ENCODE data around the gene NFE2L2.
A peak's percentile ranks its signal among the peaks of the same experiment; 100 is the strongest.

NFE2L2 gene

DNA sequence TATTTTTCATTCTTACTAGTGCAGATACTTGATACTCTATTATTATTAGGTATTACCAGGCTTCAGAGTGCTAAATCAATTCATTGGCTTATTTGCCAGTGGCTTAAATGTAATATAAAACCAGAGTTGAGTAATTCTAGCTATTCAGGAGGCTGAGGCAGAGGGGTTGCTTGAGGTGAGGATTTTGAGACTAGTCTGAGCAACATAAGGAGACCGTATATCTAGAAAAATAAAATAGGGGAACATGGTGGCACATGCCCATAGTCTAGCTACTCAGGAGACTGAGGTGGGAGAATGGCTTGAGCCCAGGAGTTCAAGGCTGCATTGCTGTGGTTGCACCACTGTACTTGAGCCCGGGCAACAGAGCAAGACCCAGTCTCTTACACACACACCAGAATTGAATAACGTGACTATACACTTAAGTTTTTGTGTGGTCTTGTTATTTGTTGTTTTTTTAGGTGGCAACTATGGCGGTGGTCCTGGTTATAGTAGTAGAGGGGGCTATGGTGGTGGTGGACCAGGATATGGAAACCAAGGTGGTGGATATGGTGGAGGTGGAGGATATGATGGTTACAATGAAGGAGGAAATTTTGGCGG, 47.2 kb downstream of the NFE2L2 start:
- H3K27me3 ChIP-seq (ENCODE audit: control insufficient read depth, insufficient read depth, low read length): no peaks in the 10 kb centered on the region
- H3K4me2 ChIP-seq (ENCODE audit: low read length): no peak overlapping the region
- no peaks in the 10 kb centered on the region for H3K9me3 ChIP-seq (ENCODE audit: control insufficient read depth, low read length)
- no peaks in the 10 kb centered on the region for H3K36me3 ChIP-seq (ENCODE audit: control insufficient read depth, insufficient read depth, low read length)
- H3K4me1 ChIP-seq: peaks cover 17% of the 10 kb centered on the region
- H3K27ac ChIP-seq: no peak overlapping the region
- peaks cover 54% of the 10 kb centered on the region for H3K79me2 ChIP-seq
- TF ChIP-seq, protein P1, sequence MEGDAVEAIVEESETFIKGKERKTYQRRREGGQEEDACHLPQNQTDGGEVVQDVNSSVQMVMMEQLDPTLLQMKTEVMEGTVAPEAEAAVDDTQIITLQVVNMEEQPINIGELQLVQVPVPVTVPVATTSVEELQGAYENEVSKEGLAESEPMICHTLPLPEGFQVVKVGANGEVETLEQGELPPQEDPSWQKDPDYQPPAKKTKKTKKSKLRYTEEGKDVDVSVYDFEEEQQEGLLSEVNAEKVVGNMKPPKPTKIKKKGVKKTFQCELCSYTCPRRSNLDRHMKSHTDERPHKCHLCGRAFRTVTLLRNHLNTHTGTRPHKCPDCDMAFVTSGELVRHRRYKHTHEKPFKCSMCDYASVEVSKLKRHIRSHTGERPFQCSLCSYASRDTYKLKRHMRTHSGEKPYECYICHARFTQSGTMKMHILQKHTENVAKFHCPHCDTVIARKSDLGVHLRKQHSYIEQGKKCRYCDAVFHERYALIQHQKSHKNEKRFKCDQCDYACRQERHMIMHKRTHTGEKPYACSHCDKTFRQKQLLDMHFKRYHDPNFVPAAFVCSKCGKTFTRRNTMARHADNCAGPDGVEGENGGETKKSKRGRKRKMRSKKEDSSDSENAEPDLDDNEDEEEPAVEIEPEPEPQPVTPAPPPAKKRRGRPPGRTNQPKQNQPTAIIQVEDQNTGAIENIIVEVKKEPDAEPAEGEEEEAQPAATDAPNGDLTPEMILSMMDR (IDR thresholded peaks at IDR 0.05): no peak
- no peak overlapping the region for H3K9ac ChIP-seq
- no peak overlapping the region for H3K4me3 ChIP-seq (ENCODE audit: low read depth, low read length)
- H2AFZ ChIP-seq: no peak overlapping the region

DNA sequence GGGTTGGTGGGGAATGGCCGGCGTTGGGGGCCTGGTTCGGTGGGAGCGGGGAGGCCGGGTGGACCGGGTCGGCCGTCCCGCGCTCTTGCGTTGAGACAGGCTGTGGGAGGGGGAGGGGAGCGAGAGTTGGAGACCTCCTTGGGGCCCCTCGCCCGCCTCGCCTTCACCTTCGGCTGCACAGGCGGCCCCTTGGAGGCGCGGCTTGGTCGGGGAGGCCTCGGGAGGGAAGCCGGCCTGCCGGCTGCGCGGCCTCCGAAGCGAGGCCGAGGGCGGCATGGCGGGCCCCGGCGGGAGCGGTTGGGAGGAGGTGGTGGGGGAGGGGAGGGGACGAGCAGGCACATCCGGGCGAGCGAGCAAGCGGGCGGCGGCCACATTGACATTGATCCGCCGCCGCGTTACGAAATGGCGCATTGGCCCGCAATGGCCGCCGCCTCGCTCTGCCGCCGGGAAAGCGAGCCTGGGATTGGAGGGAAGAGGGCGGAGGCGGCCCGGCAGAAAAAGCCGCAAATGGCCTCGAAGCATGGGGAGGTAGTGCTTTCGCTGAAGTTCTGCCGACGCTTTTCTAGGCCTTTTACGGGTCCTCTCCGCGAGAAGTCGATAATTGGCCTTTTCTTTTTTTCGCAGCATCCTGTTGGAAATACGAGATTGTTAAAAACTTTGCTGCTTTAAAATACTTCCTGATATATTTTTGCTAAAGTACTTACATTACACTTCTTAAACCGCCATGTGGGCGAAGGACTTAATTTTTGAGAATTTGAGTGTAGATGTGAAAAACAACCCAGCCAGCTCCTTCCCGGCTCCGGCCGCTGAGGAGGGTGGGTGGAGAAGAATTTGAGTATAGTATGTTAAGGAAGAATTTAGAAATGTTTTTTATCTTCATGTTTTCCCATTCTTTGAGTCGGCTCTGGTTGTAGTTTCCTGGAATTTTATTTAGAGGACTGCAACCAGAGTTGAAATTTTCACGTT, 51.4 kb downstream of the NFE2L2 start:
- H3K4me2 ChIP-seq (ENCODE audit: low read length): peak overlapping the region; percentile 54
- H3K9ac ChIP-seq: peak overlapping the region; percentile 100
- no peaks in the 10 kb centered on the region for H3K27me3 ChIP-seq (ENCODE audit: control insufficient read depth, insufficient read depth, low read length)
- H3K9me3 ChIP-seq (ENCODE audit: control insufficient read depth, low read length): no peaks in the 10 kb centered on the region
- peak overlapping the region; percentile 86 for H3K4me3 ChIP-seq (ENCODE audit: low read depth, low read length)
- peak overlapping the region; percentile 100 for H3K27ac ChIP-seq
- TF ChIP-seq, protein P1 (IDR thresholded peaks at IDR 0.05): peak; percentile 3
- peak overlapping the region; percentile 93 for H2AFZ ChIP-seq
- H3K79me2 ChIP-seq: peaks cover 47% of the 10 kb centered on the region
- no peaks in the 10 kb centered on the region for H3K36me3 ChIP-seq (ENCODE audit: control insufficient read depth, insufficient read depth, low read length)
- H3K4me1 ChIP-seq: peaks cover 22% of the 10 kb centered on the region

DNA sequence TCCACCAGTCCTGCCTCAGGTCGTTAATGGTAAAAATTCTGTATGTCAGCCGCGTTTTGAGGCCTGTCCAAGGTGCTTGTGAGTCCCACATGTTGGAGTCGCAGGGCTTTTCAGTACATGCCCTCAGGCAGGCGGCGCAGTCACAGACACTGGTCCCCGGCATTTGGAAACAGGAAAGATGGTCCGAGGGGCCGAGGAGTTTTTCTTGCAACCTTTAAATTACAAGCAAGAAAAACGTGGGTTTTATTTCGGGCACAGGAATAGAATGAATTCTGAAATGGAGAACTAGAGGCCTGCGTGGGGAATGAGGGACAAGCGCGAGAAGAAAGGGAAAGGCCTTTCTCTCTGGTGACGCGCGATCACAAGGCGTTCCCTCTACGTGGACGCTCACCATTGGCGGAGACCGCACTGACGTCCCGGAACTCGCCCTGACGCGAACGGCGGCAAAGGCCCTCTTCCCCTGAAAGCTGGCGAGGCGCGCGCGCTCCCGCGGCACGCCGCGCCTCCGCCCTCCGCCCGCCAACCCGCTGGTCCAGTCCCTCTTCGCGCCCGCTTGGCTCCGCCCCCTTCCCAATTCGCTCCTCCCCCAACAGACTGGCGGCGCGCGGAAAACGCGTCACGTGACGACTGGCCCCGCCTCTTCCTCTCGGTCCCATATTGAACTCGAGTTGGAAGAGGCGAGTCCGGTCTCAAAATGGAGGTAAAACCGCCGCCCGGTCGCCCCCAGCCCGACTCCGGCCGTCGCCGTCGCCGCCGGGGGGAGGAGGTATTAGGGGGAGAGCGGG, 52.2 kb downstream of the NFE2L2 start, which contains the start of gene HNRNPA3:
HNRNPA3 (plus strand) TSS at position 689 of the 785 bp plus-strand sequence; CDS start at position 695, 6 bp downstream.
- Histone ChIP-seq H3K27me3 (ENCODE audit: control insufficient read depth, insufficient read depth, low read length) (no peaks in the 10 kb centered on the region), H3K9me3 (ENCODE audit: control insufficient read depth, low read length) (no peaks in the 10 kb centered on the region), H3K79me2 (peaks cover 41% of the 10 kb centered on the region), H3K4me2 (ENCODE audit: low read length) (peak within 1 kb of the TSS; percentile 96), H2AFZ (peak within 1 kb of the TSS; percentile 93), H3K36me3 (ENCODE audit: control insufficient read depth, insufficient read depth, low read length) (no peaks in the 10 kb centered on the region), H3K4me1 (peaks cover 22% of the 10 kb centered on the region), H3K9ac (peak within 1 kb of the TSS; percentile 100), H3K27ac (peak within 1 kb of the TSS; percentile 100), H3K4me3 (ENCODE audit: low read depth, low read length) (peak within 1 kb of the TSS; percentile 86)
- TF ChIP-seq, protein P1 (IDR thresholded peaks at IDR 0.05): peak; percentile 28

DNA sequence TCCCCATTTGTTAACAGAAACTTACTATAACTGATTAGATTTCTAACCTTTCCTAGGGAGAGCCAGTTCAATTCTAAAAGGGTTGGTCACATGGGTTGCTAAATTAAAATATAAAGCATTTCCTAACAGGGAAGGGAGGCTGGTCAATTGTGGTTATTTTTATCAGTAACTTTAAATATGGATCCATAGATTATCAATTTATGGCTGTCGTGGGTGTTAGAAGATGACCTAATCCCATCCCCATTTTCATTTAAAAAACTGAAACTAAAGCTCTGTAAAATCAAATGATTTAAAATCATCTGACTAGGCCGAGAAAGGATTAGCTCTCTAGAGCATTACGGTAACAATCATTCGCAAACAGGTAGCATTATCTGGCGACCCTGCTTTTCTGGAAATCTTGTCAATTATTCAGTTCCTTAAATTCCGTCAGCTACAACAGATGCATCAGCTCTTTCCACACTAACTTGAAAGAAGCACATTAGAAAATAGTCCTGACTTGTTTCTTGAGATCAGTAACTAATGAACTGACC, 52.9 kb downstream of the NFE2L2 start:
- TF ChIP-seq, protein P1 (IDR thresholded peaks at IDR 0.05): no peak
- H3K4me3 ChIP-seq (ENCODE audit: low read depth, low read length): peak overlapping the region; percentile 86
- no peaks in the 10 kb centered on the region for H3K9me3 ChIP-seq (ENCODE audit: control insufficient read depth, low read length)
- no peaks in the 10 kb centered on the region for H3K27me3 ChIP-seq (ENCODE audit: control insufficient read depth, insufficient read depth, low read length)
- no peaks in the 10 kb centered on the region for H3K36me3 ChIP-seq (ENCODE audit: control insufficient read depth, insufficient read depth, low read length)
- peaks cover 20% of the 10 kb centered on the region for H3K4me1 ChIP-seq
- H3K4me2 ChIP-seq (ENCODE audit: low read length): peak overlapping the region; percentile 96
- H3K9ac ChIP-seq: peak overlapping the region; percentile 41
- H3K79me2 ChIP-seq: peaks cover 36% of the 10 kb centered on the region
- peak overlapping the region; percentile 100 for H3K27ac ChIP-seq
- H2AFZ ChIP-seq: peak overlapping the region; percentile 84

Data from parathyroid adenoma (tissue), 2 donors.